H54 (cell line): Measurements from ENCODE around the gene LRIG3.
"Not testable (repeated sequence)": the region's sequence is repeated elsewhere in the genome, so short reads cannot be mapped to it uniquely, and the experiment has no call there.

Source experiments
- DNase-seq: peaks from one replicate; pipeline ENCODE4 v3.0.0; 2011; ENCODE audit warnings: low spot score, mixed read lengths; ENCODE audit not compliant: insufficient read length
- FAIRE-seq: peaks from 3 replicates; lab custom pipeline; 2011; peaks lifted over from hg19 to GRCh38; lab: Jason Lieb, UNC
- POLR2A ChIP-seq: IDR thresholded peaks from 2 replicates; pipeline ENCODE4 v1.6.1; 2011; ENCODE audit warnings: low read depth, mild to moderate bottlenecking, low read length

LRIG3 gene

GRCh38 chr12:58877243-58877743, 43.0 kb downstream of the LRIG3 start:
- peak; percentile 39 for DNase-seq
- FAIRE-seq = peak; percentile 75
- TF ChIP-seq POLR2A = no peak

- no peak for DNase-seq
- FAIRE-seq = no peak
- no peak for TF ChIP-seq POLR2A
These were observed 46.8 kb downstream of the LRIG3 start for GRCh38 chr12:58873496-58873895.

GRCh38 chr12:58871556-58871955, 48.7 kb downstream of the LRIG3 start:
- DNase-seq (no peak), FAIRE-seq (no peak)
- TF ChIP-seq POLR2A = no peak

- no peak for TF ChIP-seq POLR2A
- FAIRE-seq = peak; percentile 6
- DNase-seq = no peak
These were observed 49.7 kb downstream of the LRIG3 start for GRCh38 chr12:58870595-58870994.

GRCh38 chr12:58860788-58861240, 59.5 kb downstream of the LRIG3 start:
- TF ChIP-seq POLR2A = no peak
- no peak for FAIRE-seq
- DNase-seq = no peak

GRCh38 chr12:58860056-58860787, 60.1 kb downstream of the LRIG3 start:
- no peak for TF ChIP-seq POLR2A
- DNase-seq (no peak), FAIRE-seq (no peak)

GRCh38 chr12:58858030-58858429, 62.3 kb downstream of the LRIG3 start:
- FAIRE-seq = no peak
- no peak for DNase-seq

GRCh38 chr12:58857206-58857605, 63.1 kb downstream of the LRIG3 start:
- not testable (repeated sequence) for DNase-seq, FAIRE-seq

More at GRCh38 chr12:58858030-58858429, 62.3 kb downstream of the LRIG3 start:
- no peak for TF ChIP-seq POLR2A

- FAIRE-seq = not testable (repeated sequence)
These were observed 64.7 kb downstream of the LRIG3 start for GRCh38 chr12:58855630-58856029.

GRCh38 chr12:58850826-58851225, 69.5 kb downstream of the LRIG3 start:
- FAIRE-seq = no peak

More at GRCh38 chr12:58855630-58856029, 64.7 kb downstream of the LRIG3 start:
- not testable (repeated sequence) for DNase-seq

GRCh38 chr12:58847901-58848600, 72.3 kb downstream of the LRIG3 start:
- TF ChIP-seq POLR2A = no peak
- FAIRE-seq (no peak), DNase-seq (no peak)

More at GRCh38 chr12:58850826-58851225, 69.5 kb downstream of the LRIG3 start:
- TF ChIP-seq POLR2A = no peak
- no peak for DNase-seq

- DNase-seq (no peak), FAIRE-seq (no peak)
- TF ChIP-seq POLR2A = no peak
These were observed 76.1 kb downstream of the LRIG3 start for GRCh38 chr12:58844161-58844560.

- no peak for FAIRE-seq
- no peak for DNase-seq
- no peak for TF ChIP-seq POLR2A
These were observed 79.1 kb downstream of the LRIG3 start for GRCh38 chr12:58841058-58841798.

GRCh38 chr12:58833853-58834252, 86.5 kb downstream of the LRIG3 start:
- DNase-seq = no peak
- no peak for TF ChIP-seq POLR2A
- FAIRE-seq = no peak

- no peak for TF ChIP-seq POLR2A
- no peak for FAIRE-seq
- DNase-seq = no peak
These were observed 87.4 kb downstream of the LRIG3 start for GRCh38 chr12:58832920-58833319.
